Stomach (tissue), 9 donors: ENCODE data around the gene PAK5. TPM values are rescaled to one million over a fixed set of nuclear protein-coding genes. Genes with fewer than 3 reads are reported as not detected.

Experiments
- DNase-seq, 2 donors: peaks; one replicate each; pipeline versions ENCODE4 v3.0.0 to v3.0.0-alpha.2; 2013 to 2019
- H3K27ac ChIP-seq, 5 donors: fragments of 200-600 bp in 4 of 5; sonication (generic) in 4 of 5; one replicate each; pipeline ENCODE4 v1.5.1; 2013 to 2019; ENCODE audit warnings: mild to moderate bottlenecking in 1 of 5, moderate library complexity in 1 of 5
- H3K27me3 ChIP-seq, 3 donors: fragments of 200-600 bp; sonication (generic); one replicate each; pipeline ENCODE4 v1.5.1; 2017 to 2019; ENCODE audit warnings: mixed run types in 1 of 3
- H3K36me3 ChIP-seq, 4 donors: fragments of 200-600 bp; sonication (generic); 1 replicate in 3 of 4; 2 replicates in 1 of 4; pipeline ENCODE4 v1.5.1; 2016 to 2019
- H3K4me1 ChIP-seq, 4 donors: fragments of 200-600 bp; sonication (generic); one replicate each; pipeline ENCODE4 v1.5.1; 2016 to 2019
- H3K4me3 ChIP-seq, 4 donors: fragments of 200-600 bp; sonication (generic) in 3 of 4; one replicate each; pipeline ENCODE4 v1.5.1; 2016 to 2019; ENCODE audit warnings: mild to moderate bottlenecking in 1 of 4
- H3K9me3 ChIP-seq, 4 donors: fragments of 200-600 bp; sonication (generic); one replicate each; pipeline ENCODE4 v1.5.1; 2016 to 2019
- CTCF ChIP-seq, 7 experiments: fragments of 450-650 bp in 4 of 7; fragments of 200-600 bp in 3 of 7; sonication (generic) in 3 of 7; IDR thresholded peaks; one replicate each; pipeline ENCODE4 v1.5.1; 2016 to 2019; ENCODE audit warnings: antibody characterized with exemption in 7 of 7, control low read depth in 2 of 7, mild to moderate bottlenecking in 1 of 7
- EP300 ChIP-seq: sonication (generic); formaldehyde crosslinking; IDR thresholded peaks from one replicate; pipeline ENCODE4 v1.6.1; 2017; ENCODE audit warnings: antibody characterized with exemption
- POLR2A ChIP-seq, 4 donors: fragments of 450-650 bp; IDR thresholded peaks; one replicate each; pipeline ENCODE4 v1.6.1; 2016; ENCODE audit warnings: antibody characterized with exemption in 4 of 4, control low read depth in 2 of 4, mild to moderate bottlenecking in 1 of 4, moderate library complexity in 1 of 4
- POLR2AphosphoS5 ChIP-seq, 3 donors: sonication (generic); formaldehyde crosslinking; IDR thresholded peaks; one replicate each; pipeline ENCODE4 v1.6.1; 2016; ENCODE audit warnings: antibody characterized with exemption in 3 of 3
- WGBS, 5 donors: extraction: QIAGEN DNeasy Blood & Tissue Kit in 3 of 5; methylation state at CpG; one replicate each; pipeline versions ENCODE4 v1.1.5 to v1.1.7; 2013 to 2018; 5-methylcytosine and 5-hydroxymethylcytosine counted together
- intact Hi-C: fragments of 100-400 bp; cut with DNase I; formaldehyde crosslinking; loops from one replicate; pipeline ENCODE4 v1.15.1; 2023; ENCODE audit warnings: low total_unique reads
- polyA plus RNA-seq, 3 donors: library from polyadenylated mRNA; stranded (reverse); fragments of 200-250 nt; gene quantifications; one replicate each; pipeline ENCODE4 v1.2.3, GENCODE V29; 2013
- total RNA-seq, 5 donors: library from RNA; depleted of rRNA; stranded (reverse); fragments of >200 nt; gene quantifications; one replicate each; pipeline versions ENCODE4 v1.1.0 to v1.2.3, GENCODE V29; 2014 to 2016
- donor health status: healthy with polysubstance abuse.
- donor health status: Bipolar disorder and iron deficiency.
- donor health status: healthy.

PAK5 gene
- total and polyA plus RNA-seq, 8 donors: under 0.01 to 0.92 (median 0.35) TPM; not detected in 3

DNA sequence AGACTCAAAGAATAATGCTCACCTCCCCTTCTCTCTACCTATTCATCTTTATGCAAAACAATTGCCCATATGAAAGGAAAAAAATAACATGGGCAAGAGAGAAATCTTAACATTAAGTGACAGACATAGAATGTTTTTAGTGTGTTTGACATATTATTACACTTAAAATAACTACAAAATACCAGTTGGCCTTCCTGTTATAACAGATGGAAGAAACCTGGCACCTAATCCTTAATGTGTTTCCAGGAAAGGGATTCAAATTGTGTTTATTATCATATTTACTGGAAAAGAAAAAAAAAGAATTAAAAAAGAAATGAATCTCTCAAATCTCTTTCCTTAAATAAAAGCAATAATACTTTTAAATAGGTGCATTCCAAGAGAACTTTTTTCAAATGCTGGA is 165.9 kb downstream of the PAK5 start:
- TF ChIP-seq POLR2A (IDR thresholded peaks at IDR 0.05) (no peak), POLR2AphosphoS5 (IDR thresholded peaks at IDR 0.05) (no peak), CTCF (IDR thresholded peaks at IDR 0.05) (no peak), EP300 (no peak)
- no peak for DNase-seq
- Histone ChIP-seq H3K4me3 (no peak overlapping the region), H3K4me1 (no peaks in the 10 kb centered on the region), H3K27me3 (no peaks in the 10 kb centered on the region), H3K27ac (no peak overlapping the region), H3K36me3 (no peaks in the 10 kb centered on the region), H3K9me3 (no peaks in the 10 kb centered on the region)
- intact Hi-C loops: no loop called here

- intact Hi-C loops: no loop called here
- WGBS, 5 donors: 70 to 89% (median 82%) methylated on average over 2 of the region's 2 CpGs
These were observed 166.8 kb downstream of the PAK5 start for GRCh38 chr20:9672027-9672426.

GRCh38 chr20:9668381-9668780 is 170.5 kb downstream of the PAK5 start:
- Histone ChIP-seq H3K27me3 (no peaks in the 10 kb centered on the region), H3K9me3 (no peaks in the 10 kb centered on the region), H3K4me1 (no peaks in the 10 kb centered on the region), H3K27ac (no peak overlapping the region), H3K4me3 (no peak overlapping the region), H3K36me3 (no peaks in the 10 kb centered on the region)
- intact Hi-C loops: no loop called here
- 66 to 81% (median 69%) methylated on average over 4 of the region's 4 CpGs for WGBS, 5 donors
- TF ChIP-seq EP300 (no peak), POLR2AphosphoS5 (IDR thresholded peaks at IDR 0.05) (no peak), CTCF (IDR thresholded peaks at IDR 0.05) (no peak), POLR2A (IDR thresholded peaks at IDR 0.05) (no peak)
- DNase-seq: no peak

More at GRCh38 chr20:9672027-9672426, 166.8 kb downstream of the PAK5 start:
- no peak overlapping the region for H3K4me3 ChIP-seq
- H3K27me3 ChIP-seq: no peaks in the 10 kb centered on the region
- TF ChIP-seq POLR2A (IDR thresholded peaks at IDR 0.05) (no peak), CTCF (IDR thresholded peaks at IDR 0.05) (no peak), EP300 (no peak), POLR2AphosphoS5 (IDR thresholded peaks at IDR 0.05) (no peak)
- no peaks in the 10 kb centered on the region for H3K36me3 ChIP-seq
- no peak for DNase-seq
- H3K9me3 ChIP-seq: no peaks in the 10 kb centered on the region
- no peaks in the 10 kb centered on the region for H3K4me1 ChIP-seq
- H3K27ac ChIP-seq: no peak overlapping the region

- no peak for DNase-seq
- TF ChIP-seq EP300 (no peak), CTCF (IDR thresholded peaks at IDR 0.05) (no peak), POLR2AphosphoS5 (IDR thresholded peaks at IDR 0.05) (no peak), POLR2A (IDR thresholded peaks at IDR 0.05) (no peak)
- Histone ChIP-seq H3K4me1 (no peaks in the 10 kb centered on the region), H3K9me3 (no peaks in the 10 kb centered on the region), H3K36me3 (no peaks in the 10 kb centered on the region), H3K27me3 (no peaks in the 10 kb centered on the region), H3K4me3 (no peak overlapping the region), H3K27ac (no peak overlapping the region)
- intact Hi-C loops: no loop called here
- WGBS, 5 donors: 79 to 90% (median 85%) methylated on average over 3 of the region's 3 CpGs
These were observed 175.5 kb downstream of the PAK5 start for GRCh38 chr20:9663423-9663822.
